SW480 (cell line): Measurements from ENCODE around the gene ZNF417.
"Not testable (repeated sequence)": the region's sequence is repeated elsewhere in the genome, so short reads cannot be mapped to it uniquely, and the experiment has no call there.

ENCODE experiments used
- DNase-seq: peaks from one replicate; pipeline ENCODE4 v3.0.0-alpha.2; 2016; ENCODE audit warnings: low spot score

ZNF417 gene

GRCh38 chr19:57916168-57916995, at the start of gene ZNF417:
ZNF417 (minus strand) TSS chr19:57916592; CDS start chr19:57916411, 181 bp downstream.
- peak; percentile 97 for DNase-seq

GRCh38 chr19:57964761-57965160, 48.4 kb upstream of the ZNF417 start:
- DNase-seq, result no peak

- no peak for DNase-seq
These were observed 45.4 kb upstream of the ZNF417 start for GRCh38 chr19:57961785-57962184.

GRCh38 chr19:57954996-57955395, 38.6 kb upstream of the ZNF417 start:
- no peak for DNase-seq

GRCh38 chr19:57949702-57950101, 33.3 kb upstream of the ZNF417 start:
- DNase-seq, result no peak

GRCh38 chr19:57949296-57949695, 32.9 kb upstream of the ZNF417 start:
- no peak for DNase-seq

- no peak for DNase-seq
These were observed 31.2 kb upstream of the ZNF417 start, which contains the start of gene ZNF256 for GRCh38 chr19:57947419-57948134. ZNF256 (minus strand) TSS chr19:57947706; CDS start chr19:57947474, 232 bp downstream.

GRCh38 chr19:57947088-57947418, 30.7 kb upstream of the ZNF417 start:
- DNase-seq, result no peak

- DNase-seq, result no peak
These were observed 29.9 kb upstream of the ZNF417 start for GRCh38 chr19:57946316-57946715.

GRCh38 chr19:57941593-57941992, 25.2 kb upstream of the ZNF417 start:
- DNase-seq, result no peak

GRCh38 chr19:57935731-57936130, 19.3 kb upstream of the ZNF417 start:
- DNase-seq, result no peak

GRCh38 chr19:57934820-57935665, 18.7 kb upstream of the ZNF417 start, which contains the start of gene ZNF418:
ZNF418 (minus strand) TSS chr19:57935402; CDS start chr19:57933822, 1,580 bp downstream.
- no peak for DNase-seq

- DNase-seq, result no peak
These were observed 11.2 kb upstream of the ZNF417 start for GRCh38 chr19:57927587-57927986.

GRCh38 chr19:57914531-57914930, 1.9 kb downstream of the ZNF417 start:
- no peak for DNase-seq

GRCh38 chr19:57907394-57907793, 9.0 kb downstream of the ZNF417 start:
- no peak for DNase-seq

GRCh38 chr19:57905258-57905657, 11.1 kb downstream of the ZNF417 start:
- no peak for DNase-seq

GRCh38 chr19:57903618-57904184, 12.7 kb downstream of the ZNF417 start:
- DNase-seq, result no peak

- no peak for DNase-seq
These were observed 16.1 kb downstream of the ZNF417 start for GRCh38 chr19:57900311-57900710.

GRCh38 chr19:57890706-57891105, 25.7 kb downstream of the ZNF417 start:
- not testable (repeated sequence) for DNase-seq

GRCh38 chr19:57888560-57889231, 27.7 kb downstream of the ZNF417 start, which contains the start of gene ZNF814:
ZNF814 (minus strand) TSS chr19:57889037; CDS start chr19:57888802, 235 bp downstream.
- DNase-seq, result no peak

GRCh38 chr19:57888107-57888559, 28.3 kb downstream of the ZNF417 start:
- no peak for DNase-seq
